Mesodermal cell (in vitro differentiated cells): ENCODE measurements around the gene NUDT16. TPM values are rescaled to one million over a fixed set of nuclear protein-coding genes. Genes with fewer than 3 reads are reported as not detected.
A peak's percentile ranks its signal among the peaks of the same experiment; 100 is the strongest.

ENCODE experiments used
- H3K27ac ChIP-seq: 2 replicates; pipeline ENCODE4 v1.7.0; 2013; ENCODE audit warnings: mild to moderate bottlenecking, low read depth, low read length, moderate library complexity; ENCODE audit not compliant: severe bottlenecking
- H3K36me3 ChIP-seq: 2 replicates; pipeline ENCODE4 v1.7.1; 2013; ENCODE audit warnings: mild to moderate bottlenecking, low read length, moderate library complexity; ENCODE audit not compliant: control insufficient read depth, insufficient read depth
- H3K4me1 ChIP-seq: one replicate; pipeline ENCODE4 v1.7.1; 2013; ENCODE audit warnings: mild to moderate bottlenecking, low read length; ENCODE audit not compliant: insufficient read depth, control insufficient read depth, poor library complexity, severe bottlenecking
- H3K4me3 ChIP-seq: 2 replicates; pipeline ENCODE4 v1.7.0; 2013; ENCODE audit warnings: low read length, control low read depth, mild to moderate bottlenecking; ENCODE audit not compliant: insufficient read depth, poor library complexity, severe bottlenecking; ENCODE audit errors: extremely low read depth
- H3K9me3 ChIP-seq: 2 replicates; pipeline ENCODE4 v1.7.1; 2013; ENCODE audit warnings: mild to moderate bottlenecking, low read length, moderate library complexity; ENCODE audit not compliant: control insufficient read depth
- WGBS, 2 experiments: methylation state at CpG; one replicate each; pipeline ENCODE4 v1.1.5; 2013; ENCODE audit warnings: missing lambda C conversion rate in 2 of 2; ENCODE audit not compliant: insufficient coverage in 2 of 2; 5-methylcytosine and 5-hydroxymethylcytosine counted together
- polyA plus RNA-seq, 2 experiments: library from polyadenylated mRNA; stranded (reverse); fragments of 50-300 nt; gene quantifications; one replicate each; pipeline ENCODE4 v1.2.3, GENCODE V29; 2013

The NUDT16 gene
- 10.2 TPM for polyA plus RNA-seq (2013, experiment 1 of 2)
- 9.4 TPM for polyA plus RNA-seq (2013, experiment 2 of 2)

DNA sequence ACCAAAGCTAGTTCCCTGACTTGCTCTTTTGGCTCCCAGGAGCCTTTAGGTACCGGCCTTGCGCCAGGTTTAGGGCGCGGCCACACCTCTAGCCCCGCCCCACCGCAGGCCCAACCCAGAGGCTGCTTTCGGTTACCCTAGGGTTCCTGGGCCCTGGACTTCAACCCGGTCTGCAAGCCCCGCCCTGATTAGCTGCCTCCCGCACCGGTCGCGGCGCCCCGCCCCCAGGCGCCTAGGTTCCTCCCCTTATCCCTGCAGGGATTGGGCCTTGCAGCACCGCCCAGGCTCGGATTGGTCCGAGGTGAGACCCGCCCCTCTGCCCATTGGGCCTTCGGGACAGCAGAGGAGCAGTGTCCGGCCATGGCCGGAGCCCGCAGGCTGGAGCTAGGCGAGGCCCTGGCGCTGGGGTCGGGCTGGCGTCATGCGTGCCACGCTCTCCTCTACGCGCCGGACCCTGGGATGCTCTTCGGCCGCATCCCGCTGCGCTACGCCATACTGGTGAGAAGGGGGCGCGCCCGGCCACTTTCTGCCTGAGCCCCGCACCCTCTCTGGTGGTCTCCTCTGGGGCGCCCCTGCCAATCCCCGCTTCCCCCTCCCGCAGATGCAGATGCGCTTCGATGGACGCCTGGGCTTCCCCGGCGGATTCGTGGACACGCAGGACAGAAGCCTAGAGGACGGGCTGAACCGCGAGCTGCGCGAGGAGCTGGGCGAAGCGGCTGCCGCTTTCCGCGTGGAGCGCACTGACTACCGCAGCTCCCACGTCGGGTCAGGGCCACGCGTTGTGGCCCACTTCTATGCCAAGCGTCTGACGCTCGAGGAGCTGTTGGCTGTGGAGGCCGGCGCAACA is at the start of gene NUDT16:
NUDT16 (plus strand) TSS at position 330 of the 847 bp plus-strand sequence; CDS start at position 361, 31 bp downstream.
- H3K36me3 ChIP-seq = peaks cover 19% of the 10 kb centered on the region
- H3K4me1 ChIP-seq = peaks cover 2% of the 10 kb centered on the region
- 1% methylated on average over 64 to 65 of the region's 73 CpGs for WGBS, 2 experiments
- H3K9me3 ChIP-seq = no peaks in the 10 kb centered on the region
- peak within 1 kb of the TSS; percentile 73 for H3K4me3 ChIP-seq
- H3K27ac ChIP-seq = peak within 1 kb of the TSS; percentile 91

DNA sequence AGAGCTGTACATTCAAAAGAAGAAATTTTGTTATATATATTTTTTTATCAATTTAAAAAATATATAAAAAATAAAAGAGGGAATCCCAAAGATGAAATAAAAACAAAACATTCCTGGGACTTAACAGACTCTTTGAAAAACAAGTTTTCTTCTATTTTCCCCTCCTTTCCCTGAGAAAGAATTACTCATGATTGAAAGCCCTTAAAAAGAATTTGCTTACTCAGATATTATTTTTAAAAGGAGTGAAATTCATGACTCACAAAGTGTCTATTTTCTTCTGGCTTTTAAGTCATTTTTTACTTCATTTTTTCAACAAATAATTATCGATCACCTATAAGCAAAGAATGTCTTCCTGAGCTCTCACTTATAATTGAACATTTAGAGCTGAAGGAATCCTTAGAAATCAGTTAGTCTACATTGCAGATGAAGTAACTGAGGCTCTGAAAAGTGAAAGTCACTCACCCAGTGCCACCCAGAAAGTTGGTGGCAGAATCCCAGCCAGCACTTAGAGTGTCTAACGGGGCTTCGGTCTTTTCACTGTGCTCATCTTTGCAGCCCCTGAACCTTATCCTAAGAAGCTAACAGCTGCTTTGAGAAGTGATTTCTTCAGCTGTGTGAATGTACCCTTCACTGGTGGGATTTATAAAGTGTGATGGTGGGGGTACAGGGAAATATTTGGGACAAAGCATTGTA is 42.5 kb upstream of the NUDT16 start:
- Histone ChIP-seq H3K9me3 (no peaks in the 10 kb centered on the region), H3K4me1 (no peaks in the 10 kb centered on the region), H3K4me3 (no peak overlapping the region), H3K36me3 (no peaks in the 10 kb centered on the region), H3K27ac (no peak overlapping the region)
- WGBS, 2 experiments = 70 to 88% methylated on average over 2 of the region's 3 CpGs

DNA sequence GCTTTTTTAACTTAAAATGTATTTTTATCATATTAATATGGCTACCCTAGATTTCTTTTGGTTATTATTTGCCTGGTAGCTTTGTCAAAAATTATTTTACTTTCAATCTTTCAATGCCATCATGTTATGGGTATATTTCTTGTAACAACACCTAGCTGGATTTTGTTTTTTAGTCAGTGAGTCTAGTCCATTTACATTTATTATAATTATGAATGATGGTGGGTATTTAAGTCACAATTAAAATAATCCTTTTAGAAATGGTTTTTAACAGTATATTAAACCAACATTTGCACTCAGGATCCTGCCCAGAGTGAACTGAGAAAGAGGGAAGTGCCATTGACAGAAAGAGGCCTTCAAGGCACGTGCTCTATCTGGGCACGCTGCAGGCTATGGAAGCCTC is 39.8 kb upstream of the NUDT16 start:
- no CpG with 5 or more reads among the region's 2 CpGs for WGBS, 2 experiments
- H3K27ac ChIP-seq = no peak overlapping the region
- H3K4me3 ChIP-seq = no peak overlapping the region
- no peaks in the 10 kb centered on the region for H3K9me3 ChIP-seq
- H3K4me1 ChIP-seq = no peaks in the 10 kb centered on the region
- H3K36me3 ChIP-seq = no peaks in the 10 kb centered on the region

DNA sequence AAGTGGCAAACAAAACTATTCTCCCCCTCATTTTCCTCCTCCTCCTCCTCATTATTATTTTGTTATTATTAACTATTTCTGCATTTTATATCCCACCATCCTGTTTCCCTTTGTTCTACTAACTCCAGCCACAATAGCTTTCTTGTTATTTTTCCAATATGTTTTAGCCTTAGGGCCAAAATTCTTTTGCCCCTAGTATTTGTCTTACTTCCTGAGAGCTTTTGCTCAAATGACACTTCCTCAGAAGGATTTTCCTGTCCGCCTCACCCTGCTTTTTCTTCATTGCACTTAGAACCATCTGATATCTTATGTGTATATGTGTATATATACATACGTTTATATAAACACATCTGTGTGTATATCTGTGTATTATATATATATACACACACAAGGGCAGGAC is 32.7 kb upstream of the NUDT16 start:
- WGBS, 2 experiments = no CpG with 5 or more reads among the region's 2 CpGs
- H3K9me3 ChIP-seq = no peaks in the 10 kb centered on the region
- no peak overlapping the region for H3K27ac ChIP-seq
- H3K4me3 ChIP-seq = no peak overlapping the region
- no peaks in the 10 kb centered on the region for H3K36me3 ChIP-seq
- peaks cover 10% of the 10 kb centered on the region for H3K4me1 ChIP-seq

DNA sequence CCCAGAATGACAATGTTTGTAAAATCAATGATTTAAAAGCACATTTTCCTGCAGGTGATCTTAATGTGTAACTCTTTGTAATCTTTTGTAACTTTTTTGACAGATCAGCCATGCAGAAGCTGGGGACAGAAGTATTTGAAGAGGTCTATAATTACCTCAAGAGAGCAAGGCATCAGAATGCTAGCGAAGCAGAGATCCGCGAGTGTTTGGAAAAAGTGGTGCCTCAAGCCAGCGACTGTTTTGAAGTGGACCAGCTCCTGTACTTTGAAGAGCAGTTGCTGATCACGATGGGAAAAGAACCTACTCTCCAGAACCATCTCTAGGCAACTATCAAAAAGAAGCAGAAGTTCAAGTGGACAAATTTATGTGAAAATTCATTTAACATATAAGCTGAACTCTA is 32.1 kb upstream of the NUDT16 start:
- Histone ChIP-seq H3K9me3 (no peaks in the 10 kb centered on the region), H3K4me3 (no peak overlapping the region), H3K27ac (no peak overlapping the region), H3K36me3 (no peaks in the 10 kb centered on the region), H3K4me1 (peaks cover 10% of the 10 kb centered on the region)
- 94 to 97% methylated on average over 4 of the region's 5 CpGs for WGBS, 2 experiments

DNA sequence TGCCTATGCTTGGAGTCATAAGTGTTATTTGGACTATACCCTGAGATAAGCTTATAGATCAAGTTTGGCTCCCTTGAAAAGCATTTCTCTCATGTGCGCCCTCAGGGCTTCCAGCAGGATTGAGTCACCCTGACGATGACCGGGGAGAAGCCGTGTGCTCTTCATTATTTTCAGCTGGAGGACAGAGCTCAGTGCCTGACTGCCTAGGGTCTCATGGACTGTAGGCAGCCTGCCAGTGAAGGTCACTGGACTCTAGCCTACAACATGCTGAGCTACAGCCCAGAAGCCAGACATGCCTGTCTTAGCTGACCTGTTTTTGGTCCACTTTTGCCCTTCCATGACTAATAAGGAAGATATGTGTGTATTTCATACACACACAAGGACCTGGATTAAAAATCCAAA is 31.6 kb upstream of the NUDT16 start:
- Histone ChIP-seq H3K4me3 (no peak overlapping the region), H3K9me3 (no peaks in the 10 kb centered on the region), H3K4me1 (peaks cover 10% of the 10 kb centered on the region), H3K36me3 (no peaks in the 10 kb centered on the region), H3K27ac (no peak overlapping the region)
- WGBS, 2 experiments = 81 to 93% methylated on average over 4 of the region's 4 CpGs

DNA sequence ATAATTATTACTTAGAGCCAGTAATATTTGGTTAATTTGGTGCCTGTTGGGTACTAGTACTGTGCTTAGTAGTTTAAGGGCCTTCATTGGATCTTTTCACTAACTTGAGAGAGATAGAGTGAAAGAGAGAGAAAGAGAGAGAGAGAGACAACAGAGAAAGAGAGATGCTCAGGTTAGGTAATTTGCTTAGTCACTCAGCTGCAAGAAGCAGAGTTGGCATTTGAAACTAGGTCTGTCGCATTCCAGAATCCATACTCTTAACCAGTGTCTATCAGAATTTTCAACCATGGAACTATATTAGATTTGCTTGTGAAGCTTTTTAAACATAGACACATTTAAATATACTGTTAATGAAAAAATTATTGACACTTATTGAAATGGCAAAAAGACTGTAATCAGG is 31.1 kb upstream of the NUDT16 start:
- Histone ChIP-seq H3K9me3 (no peaks in the 10 kb centered on the region), H3K27ac (no peak overlapping the region), H3K4me3 (no peak overlapping the region), H3K36me3 (no peaks in the 10 kb centered on the region), H3K4me1 (peaks cover 10% of the 10 kb centered on the region)
- no CpG with 5 or more reads among the region's 1 CpG for WGBS, 2 experiments

DNA sequence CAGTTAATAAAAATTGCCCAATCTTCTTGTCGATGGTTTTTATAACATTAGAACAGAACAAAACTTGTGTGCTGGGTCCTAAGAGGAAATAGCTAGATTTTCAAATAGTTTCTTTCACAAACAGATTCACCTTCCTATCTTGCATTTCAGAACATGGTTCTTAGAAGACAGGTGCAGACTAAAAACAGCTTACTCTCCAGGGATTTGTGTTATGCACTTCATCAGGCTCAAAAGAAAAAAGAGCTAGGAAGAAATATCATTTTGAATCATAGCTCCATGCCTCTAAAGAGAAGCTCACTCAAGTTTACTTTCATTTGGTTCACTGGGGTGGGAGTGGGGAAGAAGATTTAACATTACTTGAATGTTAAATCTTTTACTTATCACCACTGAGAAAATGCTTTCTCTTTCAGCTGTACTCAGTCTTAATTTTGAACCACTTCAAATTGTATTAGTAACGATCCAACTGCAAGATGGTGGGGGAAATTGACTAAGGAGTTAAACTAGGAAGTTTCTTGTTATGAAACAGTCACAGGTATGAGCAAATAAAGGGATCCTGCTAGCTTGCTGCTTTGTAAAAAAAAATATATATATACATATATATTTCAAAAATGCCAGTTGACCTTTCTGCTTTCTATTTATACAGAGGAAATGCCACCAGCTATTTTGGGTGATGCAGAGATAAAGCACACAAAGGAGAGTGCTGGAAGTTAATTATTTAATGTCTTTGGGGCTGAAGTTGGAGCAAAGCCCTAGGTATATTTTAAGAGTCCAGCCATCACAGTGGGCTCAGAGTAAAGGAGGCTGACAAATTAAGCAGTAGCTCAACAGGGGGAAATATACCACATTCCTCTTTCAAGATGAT is 28.3 kb upstream of the NUDT16 start:
- Histone ChIP-seq H3K9me3 (no peaks in the 10 kb centered on the region), H3K4me3 (no peak overlapping the region), H3K27ac (no peak overlapping the region), H3K4me1 (peaks cover 10% of the 10 kb centered on the region), H3K36me3 (no peaks in the 10 kb centered on the region)
- WGBS, 2 experiments = no CpG with 5 or more reads among the region's 2 CpGs

DNA sequence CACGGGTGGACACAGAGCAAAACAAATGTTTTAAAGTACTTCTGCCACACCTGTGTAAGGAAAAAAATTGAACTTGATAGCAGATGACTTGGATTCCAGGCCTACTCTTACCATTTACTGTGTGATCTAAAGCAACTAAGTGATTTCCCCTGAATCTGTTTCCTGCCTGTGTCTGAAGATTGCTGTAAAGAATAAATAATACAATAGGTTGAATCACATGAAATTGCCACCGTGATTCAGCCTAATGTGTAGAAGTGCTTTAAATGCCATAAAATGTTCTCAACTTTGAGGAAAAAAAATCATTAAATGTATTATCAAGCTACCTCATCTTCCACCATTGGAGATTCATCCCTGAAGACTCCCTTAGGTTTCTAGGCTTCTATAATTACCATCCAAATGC is 27.6 kb upstream of the NUDT16 start:
- Histone ChIP-seq H3K4me1 (peaks cover 9% of the 10 kb centered on the region), H3K4me3 (no peak overlapping the region), H3K9me3 (no peaks in the 10 kb centered on the region), H3K36me3 (no peaks in the 10 kb centered on the region), H3K27ac (no peak overlapping the region)
- WGBS, 2 experiments = 67 to 100% methylated on average over 1 of the region's 2 CpGs

DNA sequence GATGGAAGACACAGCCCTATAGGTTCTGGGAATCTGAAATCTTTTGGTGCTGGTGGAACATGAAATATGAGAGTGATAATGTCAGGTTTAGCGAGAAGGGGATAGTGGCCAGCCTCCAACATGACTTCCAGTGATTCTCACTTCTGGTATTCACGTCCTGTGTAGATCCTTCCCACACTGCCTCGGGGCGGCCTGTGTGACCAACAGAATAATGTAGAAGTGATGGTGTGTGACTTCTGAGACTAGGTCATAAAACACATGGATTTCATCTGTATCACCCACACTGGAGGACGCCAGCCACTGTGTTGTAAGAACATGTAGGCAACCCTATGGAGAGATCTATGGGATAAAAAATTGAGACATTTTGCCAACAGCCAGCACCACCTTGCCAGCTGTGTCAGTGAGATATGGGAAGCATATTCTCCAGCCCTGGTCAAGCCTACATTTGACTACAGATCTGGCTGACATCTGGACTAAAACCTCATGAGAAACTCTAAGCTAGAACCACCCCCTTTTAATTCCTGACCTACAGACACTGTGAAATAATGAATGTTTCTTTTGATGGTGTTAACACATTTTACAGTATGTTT is 25.5 kb upstream of the NUDT16 start:
- Histone ChIP-seq H3K4me1 (no peaks in the 10 kb centered on the region), H3K36me3 (no peaks in the 10 kb centered on the region), H3K9me3 (no peaks in the 10 kb centered on the region), H3K27ac (no peak overlapping the region), H3K4me3 (no peak overlapping the region)
- 76% methylated on average over 2 of the region's 5 CpGs; no CpG with 5 or more reads in 1 of the 2 experiments for WGBS, 2 experiments
